ENCODE measurements around the gene RREB1. TPM values are rescaled to one million over a fixed set of nuclear protein-coding genes. Genes with fewer than 3 reads are reported as not detected.
A peak's percentile ranks its signal among the peaks of the same experiment; 100 is the strongest.

Gene RREB1
- total RNA-seq, 1 experiment from 2014 or later, result 16.5 TPM

DNA sequence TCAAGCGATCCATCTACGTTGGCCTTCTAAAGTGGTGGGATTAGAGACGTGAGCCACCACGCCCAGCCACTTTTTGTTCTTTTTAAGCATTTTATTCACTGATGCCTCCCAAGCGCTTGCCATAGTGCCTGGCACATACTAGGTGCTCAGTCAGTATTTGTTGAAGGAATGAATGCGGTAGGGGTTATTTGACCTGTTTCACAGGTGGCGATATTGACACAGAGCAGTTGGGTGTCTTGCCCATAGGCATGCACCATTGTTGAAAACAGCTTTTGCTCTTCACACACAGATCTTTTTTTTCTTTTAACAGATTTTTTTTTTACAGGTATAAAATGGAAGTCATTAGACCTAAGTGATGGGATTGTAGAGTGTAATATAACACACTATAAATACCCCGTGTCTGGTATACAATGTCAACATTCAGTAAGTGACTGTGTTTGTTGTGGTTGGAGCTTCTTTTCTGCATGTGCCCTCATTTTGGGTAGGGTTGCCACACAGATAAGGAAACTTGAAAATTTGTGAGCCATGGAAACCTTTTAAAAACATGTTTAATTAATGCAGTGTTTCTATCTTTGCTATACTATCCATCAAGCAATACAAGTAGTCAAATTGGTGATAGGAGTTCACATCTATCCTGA is 24.8 kb downstream of the RREB1 start:
- Histone ChIP-seq H3K27me3 (no peaks in the 10 kb centered on the region), H3K9me3 (no peaks in the 10 kb centered on the region), H3K4me3 (no peak overlapping the region), H3K36me3 (peaks cover 4% of the 10 kb centered on the region)
- DNase-seq, result no peak

DNA sequence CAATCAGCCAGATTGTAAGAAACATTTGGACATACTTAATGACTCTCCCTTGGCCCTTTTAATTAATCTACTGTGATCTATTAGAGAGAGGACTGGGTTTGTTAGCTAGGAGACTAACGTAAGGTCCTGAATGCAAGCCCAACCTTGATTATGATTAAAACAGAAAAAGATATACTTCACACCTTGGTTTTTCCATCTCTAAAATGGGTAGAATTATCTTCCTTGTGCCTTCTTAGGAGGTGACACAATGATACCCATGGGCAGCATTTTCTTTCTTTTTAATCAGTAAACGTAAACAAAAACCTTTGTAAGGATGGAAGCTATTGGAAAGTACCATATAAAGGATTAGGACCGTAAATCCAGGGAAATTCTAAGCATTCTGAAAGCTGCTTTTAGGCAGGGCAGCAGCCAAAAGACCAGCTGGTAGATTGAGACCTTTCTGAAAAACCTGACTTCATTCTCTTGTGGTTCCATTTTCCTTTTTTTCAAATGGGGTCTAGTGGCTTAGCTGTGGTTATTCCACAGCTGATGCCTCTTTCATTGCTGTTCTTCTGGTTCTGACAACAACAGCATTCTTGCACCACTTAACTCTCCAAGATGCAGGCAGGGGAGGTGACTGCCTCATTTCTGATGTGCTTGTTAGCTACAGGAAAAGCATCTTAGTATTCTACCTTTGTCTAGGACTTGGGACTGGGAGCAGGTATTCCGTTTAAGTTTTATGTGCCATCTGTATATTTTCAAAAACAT is 27.4 kb downstream of the RREB1 start:
- no peaks in the 10 kb centered on the region for H3K9me3 ChIP-seq
- no peak for DNase-seq
- no peaks in the 10 kb centered on the region for H3K27me3 ChIP-seq
- H3K36me3 ChIP-seq, result no peaks in the 10 kb centered on the region; the same call in 1 of the 2 replicates
- no peak overlapping the region for H3K4me3 ChIP-seq

DNA sequence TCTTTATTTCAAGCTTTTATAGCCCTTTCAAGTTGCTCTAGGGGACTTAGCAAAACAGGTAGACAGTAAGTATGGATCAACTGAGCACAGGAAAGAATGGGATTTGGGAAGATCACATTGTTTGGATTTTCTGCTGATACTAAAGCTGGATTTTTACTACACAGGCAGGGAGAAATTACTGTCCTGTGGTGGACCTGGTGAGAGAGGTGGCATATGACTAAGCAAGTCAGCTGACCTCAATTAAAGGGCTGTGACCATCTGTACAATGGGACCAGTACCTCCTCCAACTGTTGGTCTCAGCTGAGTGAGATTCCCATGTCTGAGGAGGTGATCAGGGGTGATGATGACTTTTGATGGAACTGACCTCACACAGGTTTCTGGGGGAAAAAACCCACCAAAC is 28.0 kb downstream of the RREB1 start:
- Histone ChIP-seq H3K27me3 (no peaks in the 10 kb centered on the region), H3K9me3 (no peaks in the 10 kb centered on the region), H3K4me3 (no peak overlapping the region), H3K36me3 (no peaks in the 10 kb centered on the region; the same call in 1 of the 2 replicates)
- no peak for DNase-seq

DNA sequence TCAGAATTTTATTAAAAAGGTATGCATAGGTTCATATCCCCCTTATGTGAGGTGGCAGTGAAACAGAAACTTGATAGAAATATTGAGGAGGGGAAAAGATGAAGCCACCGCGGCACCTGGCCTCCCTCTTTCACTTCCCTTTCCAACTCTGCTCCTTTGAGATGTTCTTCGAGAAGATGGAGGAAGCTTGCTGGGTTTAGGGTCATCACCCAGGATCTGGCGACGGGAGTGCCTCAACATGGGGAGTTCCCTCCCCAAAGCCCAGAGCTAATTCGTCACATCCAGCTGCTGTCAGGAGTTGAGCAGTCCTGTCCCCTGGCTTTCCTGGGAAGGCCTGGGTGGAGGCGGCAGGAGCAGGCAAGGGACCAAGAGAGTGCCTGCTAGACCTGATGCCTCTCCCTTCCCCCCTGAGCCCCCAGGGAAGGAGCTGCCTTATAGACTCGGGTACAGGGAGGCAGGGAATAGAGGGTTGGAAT is 29.1 kb downstream of the RREB1 start:
- no peaks in the 10 kb centered on the region for H3K27me3 ChIP-seq
- no peaks in the 10 kb centered on the region for H3K9me3 ChIP-seq
- H3K36me3 ChIP-seq, result no peaks in the 10 kb centered on the region; the same call in 1 of the 2 replicates
- no peak overlapping the region for H3K4me3 ChIP-seq
- DNase-seq, result no peak

DNA sequence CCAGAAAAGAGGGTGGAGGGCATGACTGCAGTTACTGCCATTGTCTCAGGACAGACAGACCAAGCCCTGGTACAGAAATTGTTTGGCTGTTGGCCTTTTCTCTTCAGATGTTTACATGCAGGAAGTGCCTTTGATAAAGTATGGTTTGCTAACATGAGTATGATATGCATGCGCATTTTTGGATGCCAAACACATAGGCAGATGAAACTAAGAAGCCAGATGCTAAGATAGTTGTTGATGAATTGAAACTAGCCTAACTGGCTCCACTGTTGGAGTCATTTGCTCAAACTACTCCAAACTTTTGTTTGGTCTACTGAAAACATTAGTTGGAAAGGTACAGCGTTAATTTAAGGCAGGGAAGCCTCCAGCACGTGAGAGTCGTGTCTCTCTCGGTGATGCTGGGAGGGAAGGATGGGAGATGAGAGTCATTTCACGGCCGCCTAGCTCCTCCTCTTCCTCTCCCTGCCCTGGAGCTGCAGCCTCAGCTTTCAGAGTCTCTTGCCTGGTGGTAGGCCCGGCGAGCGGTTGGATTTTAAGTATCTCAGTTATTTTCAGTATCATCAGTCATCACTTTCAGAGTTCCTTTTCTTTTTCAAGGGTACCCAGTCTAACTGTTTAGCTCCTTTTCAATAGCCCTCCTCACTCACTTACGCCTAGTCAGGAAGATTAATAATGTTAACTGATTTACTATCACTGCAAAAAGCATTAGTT is 29.7 kb downstream of the RREB1 start:
- DNase-seq, result peak; percentile 97
- Histone ChIP-seq H3K9me3 (no peaks in the 10 kb centered on the region), H3K4me3 (peak overlapping the region; percentile 14), H3K27me3 (no peaks in the 10 kb centered on the region), H3K36me3 (no peaks in the 10 kb centered on the region; the same call in 1 of the 2 replicates)

DNA sequence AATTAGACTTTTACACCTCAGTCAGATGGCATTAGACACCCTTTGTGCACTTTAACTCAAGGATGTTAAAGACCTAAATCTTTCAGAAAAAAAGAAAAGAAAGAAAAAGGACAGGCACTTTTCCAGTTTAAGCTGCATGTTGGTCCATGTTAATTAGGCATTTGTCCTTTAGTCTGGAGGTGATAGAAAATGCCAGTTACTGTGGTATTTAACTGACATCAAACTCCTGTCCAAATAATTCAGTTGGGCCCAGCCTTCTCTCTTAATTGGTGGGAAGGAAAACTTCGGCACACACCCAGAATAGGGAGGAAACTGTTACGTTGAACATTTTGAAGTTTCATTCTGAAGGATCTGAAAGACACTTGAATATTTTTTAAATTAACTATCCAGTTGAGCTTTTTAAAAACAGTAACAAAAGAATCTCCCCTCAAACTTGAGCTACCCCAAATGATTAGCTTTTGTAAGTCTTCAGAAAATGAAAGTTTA is 30.3 kb downstream of the RREB1 start:
- Histone ChIP-seq H3K36me3 (no peaks in the 10 kb centered on the region), H3K9me3 (no peaks in the 10 kb centered on the region), H3K27me3 (no peaks in the 10 kb centered on the region), H3K4me3 (peak overlapping the region; percentile 14)
- DNase-seq, result peak; percentile 53

DNA sequence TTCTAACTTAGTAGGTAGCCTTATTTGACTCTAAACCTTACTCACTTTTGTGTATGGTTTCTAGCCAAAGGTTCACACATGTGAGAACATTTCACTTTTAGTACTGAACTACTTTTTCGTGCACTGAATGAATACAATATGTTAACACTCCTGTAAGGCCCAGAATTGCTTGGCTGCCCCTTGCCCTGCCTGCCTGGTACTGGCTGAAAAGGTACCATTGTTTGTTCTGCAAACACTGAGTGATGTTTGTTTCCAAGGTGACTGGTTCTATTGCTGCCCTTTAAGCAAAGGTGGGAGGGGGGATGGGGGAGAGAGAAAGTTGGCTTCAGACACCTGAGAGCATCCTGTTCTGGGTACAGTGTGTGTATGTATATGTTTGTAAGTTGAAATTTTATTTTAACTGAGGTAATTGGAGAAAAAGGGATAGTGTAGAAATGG is 31.2 kb downstream of the RREB1 start:
- Histone ChIP-seq H3K27me3 (no peaks in the 10 kb centered on the region), H3K4me3 (no peak overlapping the region), H3K36me3 (no peaks in the 10 kb centered on the region), H3K9me3 (no peaks in the 10 kb centered on the region)
- no peak for DNase-seq

DNA sequence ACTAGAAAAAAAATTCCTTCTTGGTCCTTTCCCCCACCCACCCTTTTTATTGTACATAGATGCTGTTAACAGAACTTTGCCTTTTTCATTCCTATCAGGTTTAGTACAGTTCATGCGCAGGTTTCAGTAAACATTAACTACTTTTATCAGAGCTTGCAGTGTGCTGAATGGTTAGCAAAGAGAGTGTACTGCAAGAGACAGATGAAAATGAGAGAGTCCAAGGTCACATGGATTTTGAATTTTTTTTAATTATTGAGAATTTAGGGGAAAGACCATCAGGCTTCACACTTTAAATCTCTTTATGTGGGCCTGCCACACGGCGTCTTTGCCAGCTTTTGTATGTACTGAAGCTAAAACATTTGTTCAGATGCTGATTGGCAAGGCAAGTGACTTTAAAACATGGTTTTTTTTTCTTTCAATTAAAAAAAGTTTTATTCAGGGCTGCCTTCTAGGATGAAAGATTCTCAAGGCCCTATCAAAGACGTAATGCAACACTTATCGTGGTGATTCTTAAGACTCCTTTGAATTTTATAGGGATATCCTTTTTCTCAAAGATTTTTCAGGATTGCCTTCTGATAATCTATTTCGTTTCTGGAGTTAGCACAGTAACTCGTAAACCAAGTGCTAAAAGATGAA is 32.2 kb downstream of the RREB1 start:
- Histone ChIP-seq H3K27me3 (no peaks in the 10 kb centered on the region), H3K9me3 (no peaks in the 10 kb centered on the region), H3K36me3 (no peaks in the 10 kb centered on the region), H3K4me3 (peak overlapping the region; percentile 63)
- no peak for DNase-seq

DNA sequence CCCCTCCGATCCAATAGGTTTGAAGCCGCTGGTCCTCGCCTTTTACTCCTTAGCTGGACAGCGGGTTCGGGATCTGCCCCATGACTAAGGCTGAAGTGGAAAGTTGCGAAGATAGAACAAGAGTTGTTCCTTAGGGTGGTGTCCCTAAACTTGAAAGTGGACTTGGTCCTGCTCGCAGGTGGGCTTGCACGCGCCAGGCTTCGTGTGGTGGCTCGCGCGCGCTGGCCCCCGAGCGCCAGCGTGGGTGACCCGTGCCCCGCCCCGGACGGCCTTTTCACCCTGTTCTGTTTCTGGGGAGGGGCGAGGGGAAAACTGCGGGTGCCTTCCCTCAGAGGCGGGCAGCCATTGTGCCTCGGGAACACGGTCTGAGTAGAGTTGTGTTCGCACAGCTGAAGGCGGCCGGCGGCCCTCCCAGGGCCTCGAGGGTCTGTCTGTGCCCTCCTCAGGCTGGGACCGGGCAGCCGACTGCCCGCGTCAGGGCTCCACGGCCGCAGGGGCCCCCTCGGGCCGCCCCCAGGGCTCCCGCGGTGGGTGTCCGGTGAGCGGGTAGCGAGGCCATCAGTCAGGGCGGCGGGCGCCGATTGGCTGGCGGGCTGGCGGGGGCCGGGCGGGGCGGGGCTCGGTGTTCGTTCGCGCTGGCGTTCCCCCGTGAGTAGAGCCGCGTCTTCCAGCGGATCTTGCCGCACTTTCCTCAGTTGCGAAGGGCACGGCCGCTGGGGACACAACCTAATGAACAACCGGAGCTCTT is 33.0 kb downstream of the RREB1 start:
- 0 out of 2 replicates have a peak, but pooled peaks cover 3% of the 10 kb centered on the region for H3K36me3 ChIP-seq
- no peaks in the 10 kb centered on the region for H3K27me3 ChIP-seq
- no peaks in the 10 kb centered on the region for H3K9me3 ChIP-seq
- peak overlapping the region; percentile 63 for H3K4me3 ChIP-seq
- peak; percentile 100 for DNase-seq

DNA sequence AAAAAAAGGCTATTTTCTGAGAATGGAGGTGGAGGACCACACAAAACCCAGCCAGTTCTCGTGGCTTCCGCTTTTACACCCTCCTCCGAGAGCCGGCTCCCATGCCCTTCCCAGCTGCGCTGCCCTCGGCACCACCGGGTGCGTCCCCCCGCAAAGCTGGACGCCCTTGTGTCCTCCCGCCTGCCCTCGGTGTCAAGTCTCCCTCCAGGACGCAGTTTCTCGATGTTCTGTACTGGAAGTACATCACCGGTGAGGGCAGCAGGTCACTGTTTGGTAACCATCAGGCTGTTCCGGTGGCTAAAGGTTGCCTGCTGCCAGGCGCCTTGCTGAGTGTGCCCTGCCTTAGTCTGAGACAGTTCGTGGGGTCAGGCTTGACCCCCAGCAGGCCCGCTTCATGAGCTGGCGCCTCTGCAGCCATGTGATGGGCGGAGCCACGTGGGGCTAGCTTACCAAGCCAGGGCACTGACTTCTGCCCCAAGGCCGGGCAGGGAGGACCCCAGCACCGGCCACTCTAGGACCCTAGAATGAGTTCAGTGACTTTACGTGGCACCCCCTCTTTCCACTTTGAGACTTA is 34.6 kb downstream of the RREB1 start:
- no peak for DNase-seq
- no peaks in the 10 kb centered on the region for H3K27me3 ChIP-seq
- no peak overlapping the region for H3K4me3 ChIP-seq

DNA sequence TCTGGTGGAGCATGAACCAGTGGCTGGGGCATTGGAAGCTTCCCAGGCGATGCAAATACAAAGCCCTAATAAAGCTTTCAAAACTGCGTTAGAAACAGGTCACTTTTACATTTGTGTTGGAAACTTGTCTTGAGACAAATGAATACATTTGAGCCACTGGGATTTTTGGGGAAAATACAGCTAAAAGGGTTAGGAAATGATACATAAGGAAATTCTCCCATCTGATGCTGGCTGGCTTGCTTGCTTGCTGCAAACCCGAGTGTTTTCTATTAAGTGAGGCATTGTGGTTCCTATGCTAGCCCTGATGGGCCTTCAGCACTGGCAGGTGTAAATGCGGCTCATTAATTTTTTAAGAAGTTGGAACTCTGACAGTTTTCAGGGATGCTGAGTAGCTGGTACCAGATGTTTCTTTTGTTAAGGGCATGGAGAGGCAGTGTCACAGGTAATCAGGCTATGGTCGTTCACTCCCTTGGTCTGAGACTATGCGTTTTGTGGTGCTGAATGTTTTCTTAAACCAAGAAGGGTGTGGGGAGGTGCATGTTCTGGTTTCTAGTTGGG is 35.2 kb downstream of the RREB1 start:
- Histone ChIP-seq H3K27me3 (no peaks in the 10 kb centered on the region), H3K36me3 (0 out of 2 replicates have a peak, but pooled peaks cover 3% of the 10 kb centered on the region), H3K9me3 (no peaks in the 10 kb centered on the region), H3K4me3 (no peak overlapping the region)
- DNase-seq, result no peak

More for the DNA sequence above, 34.6 kb downstream of the RREB1 start:
- H3K36me3 ChIP-seq, result 0 out of 2 replicates have a peak, but pooled peaks cover 3% of the 10 kb centered on the region
- no peaks in the 10 kb centered on the region for H3K9me3 ChIP-seq

DNA sequence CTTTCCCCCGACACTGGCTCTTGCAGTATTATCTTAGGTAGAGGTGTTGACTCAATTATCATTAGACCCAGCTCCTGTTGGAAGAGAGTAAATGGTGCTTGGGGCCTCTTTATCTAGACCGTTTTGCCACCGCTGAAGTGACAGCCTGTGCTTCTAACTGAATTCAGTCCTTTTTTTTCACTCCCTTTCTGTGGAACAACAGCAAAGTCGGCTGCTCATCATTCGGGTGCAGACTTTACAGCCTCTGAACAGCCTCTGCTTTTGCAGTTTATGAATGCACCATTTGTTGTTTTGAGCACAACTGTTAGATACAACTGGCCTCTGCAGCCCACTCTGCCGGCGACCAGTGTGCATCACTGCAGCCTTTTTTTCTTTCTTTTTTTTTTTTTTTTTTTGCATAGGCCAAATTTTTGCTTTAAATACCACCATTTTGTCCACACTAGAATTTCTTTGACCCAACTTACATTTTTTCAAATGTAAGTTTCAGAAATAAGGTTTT is 35.8 kb downstream of the RREB1 start:
- Histone ChIP-seq H3K36me3 (0 out of 2 replicates have a peak, but pooled peaks cover 5% of the 10 kb centered on the region), H3K27me3 (no peaks in the 10 kb centered on the region), H3K4me3 (no peak overlapping the region), H3K9me3 (no peaks in the 10 kb centered on the region)
- no peak for DNase-seq

DNA sequence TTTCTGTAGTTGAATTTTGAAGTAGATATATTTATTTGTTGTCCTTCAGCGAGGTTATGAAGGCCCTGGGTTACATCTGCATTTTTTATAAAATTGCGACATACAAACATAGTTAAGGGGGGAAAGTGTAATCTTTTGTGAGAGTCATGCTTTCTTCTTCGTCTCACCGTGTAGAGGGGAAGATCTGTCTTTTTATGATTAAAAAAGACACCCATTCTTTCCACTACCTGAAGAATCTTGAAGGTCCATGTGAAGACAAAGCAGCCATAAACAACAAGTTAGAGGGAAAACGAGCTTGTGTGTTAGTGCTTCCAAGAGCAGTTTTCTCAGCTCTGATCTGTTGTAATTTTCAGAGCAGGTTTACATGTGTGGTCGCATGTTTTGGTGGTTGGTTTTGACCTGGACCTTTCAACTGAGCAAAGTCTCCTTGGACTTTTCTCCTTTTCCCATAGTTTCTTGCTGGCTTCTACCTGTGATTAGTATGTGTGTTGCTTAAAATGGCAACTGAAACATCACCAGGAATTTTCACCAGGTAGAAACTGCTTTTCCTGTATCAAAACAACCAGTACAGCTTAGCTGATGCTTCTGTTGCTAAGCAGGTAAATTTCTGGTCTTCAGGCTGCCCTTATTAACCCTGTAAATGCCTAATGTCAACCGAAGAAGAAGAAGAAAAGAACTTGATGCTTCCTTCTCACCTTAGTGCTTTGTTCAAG is 37.3 kb downstream of the RREB1 start:
- DNase-seq, result no peak
- H3K27me3 ChIP-seq, result no peaks in the 10 kb centered on the region
- H3K4me3 ChIP-seq, result no peak overlapping the region
- H3K36me3 ChIP-seq, result 0 out of 2 replicates have a peak, but pooled peaks cover 5% of the 10 kb centered on the region
- H3K9me3 ChIP-seq, result no peaks in the 10 kb centered on the region

DNA sequence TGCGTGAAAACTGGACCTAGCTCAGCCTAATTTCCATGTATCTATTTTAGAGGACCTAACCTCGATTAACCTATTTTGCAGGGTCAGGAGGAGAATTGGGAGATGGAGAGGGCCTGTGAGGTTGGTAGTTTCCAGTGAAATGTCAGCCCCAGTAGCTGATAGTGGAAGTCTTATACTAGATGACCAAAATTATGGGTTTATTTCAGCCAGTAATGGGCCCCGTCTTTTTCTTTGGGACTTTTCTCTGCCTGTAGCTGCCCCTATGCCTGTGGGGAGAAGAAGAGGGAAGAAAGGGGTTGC is 37.8 kb downstream of the RREB1 start:
- Histone ChIP-seq H3K9me3 (no peaks in the 10 kb centered on the region), H3K4me3 (no peak overlapping the region), H3K27me3 (no peaks in the 10 kb centered on the region), H3K36me3 (0 out of 2 replicates have a peak, but pooled peaks cover 5% of the 10 kb centered on the region)
- DNase-seq, result no peak
